ENCODE measurements around the gene HDAC1.

- no peak for TF ChIP-seq EZH2 (IDR thresholded peaks at IDR 0.05; ENCODE audit: insufficient read depth, poor library complexity, severe bottlenecking)
- TF ChIP-seq EZH2phosphoT487 (IDR thresholded peaks at IDR 0.05; ENCODE audit: insufficient read depth, low read depth) = no peak
Observed at GRCh38 chr1:32336591-32336932, 44.7 kb downstream of the HDAC1 start.

Data from GM23248 (cell line).